T-helper 22 cell (primary cell): Measurements from ENCODE around the gene MRPS11.
"Not testable (repeated sequence)": the region's sequence is repeated elsewhere in the genome, so short reads cannot be mapped to it uniquely, and the experiment has no call there.

Source experiments
- DNase-seq: peaks from one replicate; pipeline ENCODE4 v3.0.0-alpha.2; 2020; ENCODE audit warnings: low read depth

Gene MRPS11

DNA sequence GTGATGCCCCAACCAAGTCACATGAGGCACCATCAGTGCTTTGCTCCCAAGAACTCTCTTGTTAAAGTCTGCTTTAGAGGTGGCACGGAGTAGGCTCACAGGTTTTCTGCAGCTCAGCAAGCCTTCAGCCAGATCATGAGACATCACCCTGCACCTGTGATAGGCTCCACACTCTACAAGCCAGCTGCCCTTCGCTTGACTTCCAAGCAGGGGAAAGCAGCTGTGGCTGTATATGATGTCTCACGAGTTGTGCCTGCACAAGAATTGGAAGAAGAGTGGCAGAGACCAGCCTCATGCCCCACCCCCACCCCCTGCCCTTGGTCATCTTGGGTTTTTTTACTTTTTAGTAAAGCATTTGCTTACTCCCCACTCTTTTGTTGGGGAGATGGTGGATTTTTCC, 22.5 kb downstream of the MRPS11 start:
- DNase-seq = no peak

DNA sequence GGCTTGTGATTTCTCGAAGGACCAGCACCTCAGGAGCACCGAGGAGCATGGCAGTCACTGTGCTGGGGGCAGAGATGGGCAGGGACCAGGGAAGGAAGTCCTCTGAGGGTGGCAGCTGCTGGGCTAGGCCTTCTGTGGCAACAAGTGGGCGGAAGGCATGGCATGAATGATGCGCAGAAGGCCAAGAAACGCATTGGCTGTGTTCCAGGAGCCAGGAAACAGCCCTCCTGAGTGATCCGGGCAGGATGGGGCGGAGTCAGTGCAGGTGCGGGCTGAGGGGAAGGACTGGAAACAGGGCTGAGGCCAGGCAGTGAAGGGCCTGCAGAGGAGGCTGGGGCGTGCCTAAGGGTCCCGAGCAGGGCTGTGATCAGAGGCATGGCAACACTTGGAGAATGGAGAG, 23.6 kb downstream of the MRPS11 start:
- DNase-seq = no peak

GRCh38 chr15:88493844-88494243, 26.3 kb downstream of the MRPS11 start:
- no peak for DNase-seq

- no peak for DNase-seq
Observed at GRCh38 chr15:88497109-88497765, 29.7 kb downstream of the MRPS11 start.

GRCh38 chr15:88498996-88499395, 31.5 kb downstream of the MRPS11 start:
- no peak for DNase-seq

DNA sequence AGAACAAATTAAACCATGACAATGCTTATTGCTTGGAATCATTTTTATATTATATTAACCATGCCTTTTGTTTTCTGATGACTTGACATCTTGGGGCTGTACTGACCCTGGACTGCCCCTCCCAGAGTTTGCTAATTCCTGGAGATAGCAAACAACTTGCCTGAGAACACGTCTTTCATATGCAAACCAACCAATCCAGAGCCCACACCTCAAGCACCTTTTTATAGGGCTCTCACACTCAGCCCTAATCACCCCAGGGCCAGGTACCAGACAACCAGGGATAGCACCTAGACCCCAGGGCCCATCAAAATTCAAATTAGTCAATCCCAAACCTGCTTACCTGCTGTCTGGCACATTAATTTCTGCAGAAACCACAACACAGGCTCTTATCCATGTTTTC, 36.9 kb downstream of the MRPS11 start:
- DNase-seq = no peak

DNA sequence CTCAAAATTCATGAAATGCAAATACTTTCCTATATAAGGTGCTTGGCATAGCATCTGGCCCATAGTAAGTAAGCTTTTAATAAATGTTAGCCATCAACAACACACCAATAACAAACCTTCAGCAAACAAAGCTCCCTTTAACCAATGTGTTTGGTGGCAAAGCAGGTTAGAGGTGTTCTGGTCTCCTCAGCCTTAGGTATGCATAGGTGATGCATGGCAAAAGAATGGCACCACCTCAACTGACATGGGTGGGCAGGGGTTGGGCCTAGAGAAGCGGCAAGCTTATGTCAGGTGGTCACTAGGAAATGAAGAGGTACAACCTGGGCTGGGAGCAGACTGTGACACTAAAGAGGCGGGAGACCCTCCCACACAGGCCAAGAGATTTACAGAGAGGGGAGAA, 38.2 kb downstream of the MRPS11 start:
- DNase-seq = no peak

DNA sequence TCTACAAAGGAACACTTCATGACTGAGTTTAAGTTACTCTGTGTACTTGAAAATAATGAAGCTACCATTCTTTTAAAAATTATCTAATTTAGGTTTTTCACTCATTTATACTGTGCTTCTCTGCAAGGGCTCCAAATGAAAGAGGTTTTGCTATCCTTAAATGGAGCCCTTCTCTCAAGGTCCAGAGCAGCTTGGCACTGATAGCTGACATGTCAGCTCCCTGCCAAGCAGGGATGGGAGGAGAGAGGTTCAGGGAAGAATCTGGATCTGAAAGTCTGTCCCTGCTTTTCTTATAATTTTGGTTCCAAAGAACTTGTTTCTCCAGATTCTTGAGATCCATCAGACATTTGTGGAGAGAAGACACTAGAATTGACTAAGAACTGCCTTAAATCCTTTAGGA, 39.1 kb downstream of the MRPS11 start:
- DNase-seq = no peak

- DNase-seq = no peak
Observed at GRCh38 chr15:88509321-88509720, 41.8 kb downstream of the MRPS11 start.

DNA sequence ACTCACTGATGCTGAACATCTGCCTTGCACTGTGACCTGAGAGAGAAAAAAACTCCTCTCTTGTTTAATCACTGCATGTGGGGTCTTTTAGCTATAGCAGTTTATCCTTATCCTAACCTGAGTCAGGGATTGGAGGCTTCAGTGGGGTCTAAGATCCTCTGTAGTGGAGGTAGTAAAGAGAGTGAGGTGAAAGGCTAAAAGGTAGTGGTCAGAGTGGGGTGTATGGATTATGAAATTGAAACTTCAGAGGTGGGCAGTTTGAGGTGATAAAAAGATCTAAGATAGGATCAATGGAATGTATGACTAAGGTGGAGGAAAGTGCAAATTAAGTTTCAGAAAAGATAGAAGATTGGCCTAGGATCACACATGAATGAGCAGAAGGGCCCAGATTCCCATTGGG, 42.5 kb downstream of the MRPS11 start:
- DNase-seq = no peak

DNA sequence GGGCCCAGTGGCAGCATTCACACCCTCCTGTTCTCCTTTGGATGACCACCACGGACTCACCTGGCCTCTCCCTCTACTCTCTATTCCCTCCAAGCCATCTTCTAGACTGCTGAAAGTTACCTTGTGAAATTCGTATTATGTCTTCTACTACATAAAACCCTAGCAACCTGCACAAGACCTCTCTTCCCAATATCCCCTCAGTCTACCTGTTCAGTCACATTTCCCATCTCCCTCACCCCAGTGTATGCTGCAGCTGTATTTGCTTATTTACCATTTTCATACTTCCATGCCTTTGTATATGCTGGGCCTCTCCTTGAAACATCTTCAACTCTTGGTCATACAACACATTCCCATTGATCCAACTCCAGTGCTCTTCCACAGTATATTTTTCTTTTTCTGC, 43.7 kb downstream of the MRPS11 start:
- no peak for DNase-seq

DNA sequence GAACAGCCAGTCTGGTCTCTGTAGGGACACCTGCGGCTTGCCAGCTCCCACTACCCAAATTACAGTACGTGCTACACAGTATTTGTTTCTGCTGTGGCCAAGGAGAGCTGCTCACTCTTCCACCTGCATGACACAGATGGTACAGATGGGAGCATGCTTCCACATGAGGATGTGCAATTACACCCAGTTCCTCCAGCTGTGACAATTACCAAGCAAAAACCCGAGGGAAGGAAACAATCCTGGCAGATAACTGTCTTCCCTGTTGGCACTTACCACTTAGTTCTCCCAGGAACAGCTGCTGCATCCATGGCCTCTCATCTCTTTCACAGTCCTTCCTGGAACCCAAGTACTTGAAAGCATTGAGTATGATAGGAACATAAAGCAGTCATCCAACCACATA, 44.6 kb downstream of the MRPS11 start:
- DNase-seq = no peak

DNA sequence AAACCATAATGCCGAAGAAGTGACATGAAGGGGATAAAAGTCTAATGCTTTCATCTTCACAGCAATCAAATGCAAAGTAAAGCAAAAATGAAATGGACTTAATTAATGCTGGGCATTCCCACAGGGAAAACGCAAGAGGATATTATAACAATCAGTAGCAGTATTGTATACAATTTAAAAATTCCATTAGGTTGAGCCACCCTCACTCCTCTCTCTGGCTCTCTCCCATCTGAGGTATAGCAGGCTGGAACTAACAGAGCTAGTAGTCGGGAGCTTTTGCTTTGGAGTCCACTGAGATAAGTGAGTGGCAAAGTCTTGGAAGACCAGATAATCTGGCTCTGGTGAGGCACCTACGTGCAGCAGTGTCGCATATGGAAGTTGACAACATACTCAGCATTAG, 45.1 kb downstream of the MRPS11 start:
- no peak for DNase-seq

DNA sequence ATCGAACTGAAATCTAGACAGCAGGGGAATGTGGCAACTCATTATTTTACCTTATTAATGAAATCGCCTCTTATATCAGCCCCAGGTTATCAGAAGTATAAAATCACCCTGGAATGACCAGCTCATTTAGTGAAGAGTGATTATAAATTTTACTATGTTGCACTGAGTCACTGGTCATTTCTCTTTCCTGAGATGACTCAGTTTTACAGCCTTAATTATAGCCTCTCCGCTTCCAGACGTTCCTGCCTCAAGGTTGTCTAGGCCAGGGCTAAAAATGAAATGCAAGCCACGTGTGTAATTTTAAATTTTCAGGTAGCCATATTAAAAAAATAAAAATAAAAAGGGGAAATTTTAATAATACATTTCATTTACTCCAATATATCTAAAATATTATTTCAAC, 45.7 kb downstream of the MRPS11 start:
- DNase-seq = no peak

DNA sequence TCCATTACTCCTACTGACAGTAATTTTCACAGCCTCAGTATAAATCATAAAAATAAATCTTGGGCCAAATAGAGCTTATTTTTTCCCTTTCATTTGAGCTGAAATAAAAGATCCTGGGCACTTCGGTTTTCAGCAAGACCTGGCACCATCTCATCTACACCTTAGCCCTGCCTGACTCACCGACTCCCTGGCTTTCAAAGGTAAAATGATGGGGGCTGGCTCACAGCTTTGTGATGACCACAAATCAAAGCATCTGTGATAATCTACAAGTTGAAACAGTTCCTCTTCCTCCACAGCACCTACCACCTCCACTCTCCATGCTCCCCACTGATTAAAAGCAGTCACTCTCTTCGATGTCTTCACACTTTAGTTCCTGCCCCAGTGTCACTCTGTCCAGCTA, 51.4 kb downstream of the MRPS11 start:
- no peak for DNase-seq

DNA sequence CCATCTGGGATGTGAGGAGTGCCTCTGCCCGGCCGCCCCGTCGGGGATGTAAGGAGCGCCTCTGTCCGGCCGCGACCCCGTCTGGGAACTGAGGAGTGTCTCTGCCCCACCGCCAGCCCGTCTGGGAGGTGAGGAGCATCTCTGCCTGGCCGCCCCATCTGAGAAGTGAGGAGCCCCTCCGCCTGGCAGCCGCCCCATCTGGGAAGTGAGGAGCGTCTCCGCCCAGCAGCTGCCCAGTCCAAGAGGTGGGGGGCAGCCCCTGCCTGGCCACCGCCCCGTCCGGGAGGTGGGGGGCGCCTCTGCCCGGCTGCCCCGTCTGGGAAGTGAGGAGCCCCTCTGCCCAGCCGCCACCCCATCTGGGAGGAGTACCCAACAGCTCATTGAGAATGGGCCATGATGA, 56.6 kb downstream of the MRPS11 start:
- not testable (repeated sequence) for DNase-seq

GRCh38 chr15:88525418-88525817, 57.9 kb downstream of the MRPS11 start:
- DNase-seq = no peak

DNA sequence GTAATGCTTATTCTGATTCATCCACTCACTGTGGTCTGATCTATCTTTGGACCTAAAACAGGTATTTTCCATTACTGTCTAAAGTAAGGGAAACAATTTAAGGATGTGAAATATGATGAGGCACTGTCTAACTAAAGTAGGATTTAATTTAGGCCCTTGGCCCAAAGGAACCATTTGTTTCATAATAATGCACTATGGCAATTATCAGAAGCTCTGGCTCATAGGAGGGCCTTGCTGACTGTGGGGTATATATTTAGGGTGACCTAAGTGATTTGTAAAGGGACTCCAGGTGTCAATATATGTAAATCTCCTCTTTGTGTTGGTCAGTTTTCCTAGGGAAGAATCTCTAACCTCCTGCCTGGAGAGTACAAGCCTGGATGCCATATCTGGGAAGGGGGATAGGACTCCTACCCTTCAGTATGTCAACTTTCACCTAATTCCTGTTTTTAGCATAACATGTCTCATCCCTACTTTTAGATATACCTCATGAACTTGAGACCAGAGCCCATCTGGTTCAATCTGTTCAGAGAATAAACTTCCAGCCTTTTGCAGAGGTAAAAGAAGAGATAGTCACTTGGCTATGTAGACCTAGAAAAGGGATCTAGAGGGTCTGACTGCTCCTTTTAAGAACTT, 58.9 kb downstream of the MRPS11 start:
- DNase-seq = no peak

DNA sequence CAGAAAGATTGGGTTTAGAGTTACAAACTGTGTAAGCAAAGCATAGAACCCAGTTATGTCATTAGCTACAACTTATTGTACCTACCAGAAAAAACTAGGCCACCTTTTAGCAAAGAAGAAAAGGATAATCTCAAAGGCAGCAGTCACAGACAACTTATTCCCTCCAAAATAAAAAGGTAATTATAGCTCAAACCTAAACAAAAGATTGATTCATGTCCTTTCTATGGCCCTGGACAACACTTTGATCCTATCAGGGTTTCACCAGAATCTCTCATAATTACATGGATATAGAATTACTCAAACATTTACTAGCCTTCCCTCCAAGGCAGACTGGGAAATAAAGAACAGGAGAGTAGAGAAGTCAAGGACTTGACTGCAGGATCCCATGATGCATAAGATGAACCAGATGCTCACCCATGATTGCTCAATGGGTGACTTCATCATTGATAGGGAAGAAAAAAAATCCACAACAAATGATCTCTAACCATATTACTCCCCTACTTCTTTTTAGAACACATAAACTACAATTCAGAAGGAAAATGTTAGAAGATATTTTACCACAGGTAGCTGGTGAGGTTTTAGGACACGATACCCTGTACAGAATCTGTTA, 61.6 kb downstream of the MRPS11 start:
- DNase-seq = no peak
